ENCODE measurements around the gene PFAS.
"Not testable (repeated sequence)": the region's sequence is repeated elsewhere in the genome, so short reads cannot be mapped to it uniquely, and the experiment has no call there.

The PFAS gene

GRCh38 chr17:8225813-8226535 is 23.1 kb upstream of the PFAS start:
- peak; percentile 61 for DNase-seq (ENCODE audit: low spot score)

GRCh38 chr17:8226536-8227237 is 22.4 kb upstream of the PFAS start:
- peak; percentile 70 for DNase-seq (ENCODE audit: low spot score)

GRCh38 chr17:8227238-8227581 is 21.9 kb upstream of the PFAS start:
- DNase-seq (ENCODE audit: low spot score): peak; percentile 14

GRCh38 chr17:8231701-8232100 is 17.4 kb upstream of the PFAS start:
- DNase-seq (ENCODE audit: low spot score): no peak

GRCh38 chr17:8234361-8235270 is 14.5 kb upstream of the PFAS start:
- DNase-seq (ENCODE audit: low spot score): no peak

- no peak for DNase-seq (ENCODE audit: low spot score)
These were observed 13.4 kb upstream of the PFAS start for GRCh38 chr17:8235676-8236075.

- no peak for DNase-seq (ENCODE audit: low spot score)
These were observed 11.9 kb upstream of the PFAS start for GRCh38 chr17:8237175-8237574.

- no peak for DNase-seq (ENCODE audit: low spot score)
These were observed 11.2 kb upstream of the PFAS start for GRCh38 chr17:8237886-8238285.

GRCh38 chr17:8243827-8244226 is 5.3 kb upstream of the PFAS start:
- no peak for DNase-seq (ENCODE audit: low spot score)

- DNase-seq (ENCODE audit: low spot score): no peak
These were observed 4.3 kb upstream of the PFAS start for GRCh38 chr17:8244768-8245167.

GRCh38 chr17:8249621-8250500 is 772 bp downstream of the PFAS start:
- DNase-seq (ENCODE audit: low spot score): no peak

GRCh38 chr17:8251411-8251810 is 2.3 kb downstream of the PFAS start:
- DNase-seq (ENCODE audit: low spot score): not testable (repeated sequence)

GRCh38 chr17:8253801-8254200 is 4.7 kb downstream of the PFAS start:
- DNase-seq (ENCODE audit: low spot score): peak; percentile 24

GRCh38 chr17:8254881-8255280 is 5.8 kb downstream of the PFAS start:
- DNase-seq (ENCODE audit: low spot score): no peak

- no peak for DNase-seq (ENCODE audit: low spot score)
These were observed 6.4 kb downstream of the PFAS start for GRCh38 chr17:8255499-8255898.

- DNase-seq (ENCODE audit: low spot score): no peak
These were observed 7.2 kb downstream of the PFAS start for GRCh38 chr17:8256291-8256690.

- no peak for DNase-seq (ENCODE audit: low spot score)
These were observed 7.6 kb downstream of the PFAS start for GRCh38 chr17:8256691-8257090.

GRCh38 chr17:8257801-8258200 is 8.7 kb downstream of the PFAS start:
- DNase-seq (ENCODE audit: low spot score): no peak

- DNase-seq (ENCODE audit: low spot score): no peak
These were observed 15.2 kb downstream of the PFAS start for GRCh38 chr17:8264320-8264719.

GRCh38 chr17:8264836-8265542 is 15.9 kb downstream of the PFAS start:
- DNase-seq (ENCODE audit: low spot score): no peak

Data from hematopoietic multipotent progenitor cell treated with erythropoietin and hydrocortisone succinate and interleukin-3 and kit ligand, for 17 days (in vitro differentiated cells).